Activated naive CD4-positive, alpha-beta T cell treated with anti-CD3 and anti-CD28 coated beads, Interleukin-2, amount 50 U/mL, for 72 hours (primary cell): ENCODE measurements around the gene PIK3C2B. TPM values are rescaled to one million over a fixed set of nuclear protein-coding genes. Genes with fewer than 3 reads are reported as not detected.

Experiments used
- ATAC-seq, 2 donors: fragments of 150-1000 bp; cut with Tn5 transposase; 2 replicates each; pipeline ENCODE4 v1.10.0; 2021; ENCODE audit warnings: mild to moderate bottlenecking in 2 of 2, moderate library complexity in 2 of 2
- DNase-seq, 2 donors: peaks; one replicate each; pipeline ENCODE4 v3.0.0; 2021 to 2022; ENCODE audit warnings: low spot score in 2 of 2
- H3K27ac Mint-ChIP-seq, 2 donors: one replicate each; pipeline ENCODE4 v1.8.0; 2022; ENCODE audit warnings: mild to moderate bottlenecking in 2 of 2, mixed read lengths in 2 of 2
- H3K36me3 Mint-ChIP-seq, 2 donors: one replicate each; pipeline ENCODE4 v1.8.0; 2022; ENCODE audit warnings: mixed read lengths in 2 of 2
- H3K9me3 Mint-ChIP-seq, 2 donors: one replicate each; pipeline ENCODE4 v1.8.0; 2022; ENCODE audit warnings: mixed read lengths in 2 of 2
- total RNA-seq, 2 donors: library from RNA; stranded (reverse); gene quantifications; one replicate each; pipeline ENCODE4 v1.2.3, GENCODE V29; 2022

PIK3C2B gene
- total RNA-seq, 2 donors from 2014 or later, result 26.3 to 65.6 TPM

- H3K9me3 Mint-ChIP-seq, result no peaks in the 10 kb centered on the region
- H3K36me3 Mint-ChIP-seq, result peaks cover under 1% of the 10 kb centered on the region in 2 donors
- H3K27ac Mint-ChIP-seq, result peak overlapping the region; percentile 96 to 99
- DNase-seq (peak in 1 of 2 donors; percentile 42), ATAC-seq (peak in 1 of 2 donors; percentile 1)
These were observed 18.6 kb upstream of the PIK3C2B start for GRCh38 chr1:204513117-204513716.

DNA sequence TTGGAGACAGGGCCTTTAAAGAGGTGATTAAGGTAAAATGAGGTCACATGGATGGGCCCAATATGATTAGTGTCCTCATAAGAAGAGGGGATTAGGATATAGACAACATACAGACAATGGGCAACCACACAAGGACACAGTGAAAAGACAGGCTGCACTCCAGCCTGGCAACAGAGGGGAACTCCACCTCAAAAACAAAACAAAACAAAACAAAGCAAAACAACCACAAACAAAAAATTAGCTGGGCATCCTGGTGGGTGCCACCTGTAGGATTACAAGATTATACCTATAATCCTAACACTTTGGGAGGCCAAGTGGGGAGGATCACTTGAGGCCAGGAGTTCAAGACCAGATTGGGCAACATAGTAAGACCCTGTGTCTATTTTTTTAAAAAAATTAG, 16.8 kb upstream of the PIK3C2B start:
- Mint-ChIP-seq H3K27ac (peak overlapping the region in 1 of 2 donors; percentile 25), H3K36me3 (peaks cover 2 to 11% of the 10 kb centered on the region in 2 donors), H3K9me3 (no peaks in the 10 kb centered on the region)
- ATAC-seq, result no peak
- no peak for DNase-seq

GRCh38 chr1:204509186-204509635, 14.6 kb upstream of the PIK3C2B start:
- no peak for DNase-seq
- Mint-ChIP-seq H3K36me3 (peaks cover 6 to 11% of the 10 kb centered on the region in 2 donors), H3K9me3 (no peaks in the 10 kb centered on the region), H3K27ac (no peak overlapping the region)
- no peak for ATAC-seq

DNA sequence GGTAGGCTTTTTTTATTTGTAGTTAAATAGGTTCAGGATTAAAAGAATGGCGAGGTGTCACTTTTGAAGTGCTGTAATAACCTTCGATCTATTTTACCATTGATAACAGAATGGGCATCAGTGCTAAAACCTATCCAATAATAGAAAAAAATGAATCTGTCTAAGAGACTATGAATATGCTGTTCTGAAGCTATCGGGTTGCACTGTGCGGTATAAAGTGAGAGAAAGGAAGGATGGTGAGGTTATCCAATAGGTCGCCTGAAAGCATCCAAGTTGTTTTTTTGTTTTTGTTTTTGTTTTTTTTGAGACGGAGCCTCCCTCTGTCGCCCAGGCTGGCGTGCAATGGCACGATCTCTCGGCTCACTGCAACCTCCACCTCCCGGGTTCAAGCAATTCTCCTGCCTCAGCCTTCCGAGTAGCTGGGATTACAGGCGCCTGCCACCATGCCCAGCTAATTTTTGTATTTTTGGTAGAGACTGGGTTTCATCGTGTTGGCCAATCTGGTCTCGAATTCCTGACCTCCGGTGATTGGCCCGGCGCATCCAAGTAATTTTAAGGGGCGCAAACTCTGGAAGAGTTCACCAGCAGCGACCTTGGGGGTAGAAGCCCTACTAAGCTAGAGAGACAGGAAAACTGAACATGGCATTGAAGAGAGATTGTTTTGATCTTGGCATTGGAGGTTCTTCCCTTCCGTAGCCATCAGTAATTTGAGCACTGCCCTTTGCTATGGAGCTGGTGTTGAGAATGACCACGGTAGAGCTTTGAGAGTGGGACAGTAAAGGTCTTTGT, 12.9 kb upstream of the PIK3C2B start:
- Mint-ChIP-seq H3K9me3 (no peaks in the 10 kb centered on the region), H3K27ac (peak overlapping the region; percentile 100), H3K36me3 (peaks cover 6 to 11% of the 10 kb centered on the region in 2 donors)
- peak; percentile 4 to 17 for ATAC-seq
- DNase-seq, result peak in 1 of 2 donors; percentile 26

GRCh38 chr1:204506969-204507316, 12.3 kb upstream of the PIK3C2B start:
- peaks cover 6 to 11% of the 10 kb centered on the region in 2 donors for H3K36me3 Mint-ChIP-seq
- H3K9me3 Mint-ChIP-seq, result no peaks in the 10 kb centered on the region
- ATAC-seq (peak; percentile 66 to 80), DNase-seq (peak; percentile 85 to 95)
- peak overlapping the region; percentile 100 for H3K27ac Mint-ChIP-seq

GRCh38 chr1:204506201-204506968, 11.8 kb upstream of the PIK3C2B start:
- Mint-ChIP-seq H3K36me3 (peaks cover 6 to 11% of the 10 kb centered on the region in 2 donors), H3K9me3 (no peaks in the 10 kb centered on the region), H3K27ac (peak overlapping the region; percentile 100)
- DNase-seq (peak; percentile 74 to 83), ATAC-seq (peak; percentile 83 to 86)

- DNase-seq, result no peak
- peak overlapping the region; percentile 100 for H3K27ac Mint-ChIP-seq
- peaks cover 6 to 11% of the 10 kb centered on the region in 2 donors for H3K36me3 Mint-ChIP-seq
- no peaks in the 10 kb centered on the region for H3K9me3 Mint-ChIP-seq
- no peak for ATAC-seq
These were observed 11.1 kb upstream of the PIK3C2B start for GRCh38 chr1:204505674-204506200.

- DNase-seq (no peak), ATAC-seq (no peak)
- no peaks in the 10 kb centered on the region for H3K9me3 Mint-ChIP-seq
- no peak overlapping the region for H3K27ac Mint-ChIP-seq
- H3K36me3 Mint-ChIP-seq, result peaks cover 6 to 11% of the 10 kb centered on the region in 2 donors
These were observed 9.4 kb upstream of the PIK3C2B start for GRCh38 chr1:204503913-204504519.

GRCh38 chr1:204503122-204503912, 8.7 kb upstream of the PIK3C2B start:
- Mint-ChIP-seq H3K36me3 (peaks cover 6 to 11% of the 10 kb centered on the region in 2 donors), H3K9me3 (no peaks in the 10 kb centered on the region), H3K27ac (peak overlapping the region in 1 of 2 donors; percentile 12)
- ATAC-seq (no peak), DNase-seq (peak in 1 of 2 donors; percentile 60)

- ATAC-seq, result no peak
- Mint-ChIP-seq H3K27ac (no peak overlapping the region), H3K9me3 (no peaks in the 10 kb centered on the region), H3K36me3 (peaks cover 3 to 6% of the 10 kb centered on the region in 2 donors)
- DNase-seq, result no peak
These were observed 7.6 kb upstream of the PIK3C2B start for GRCh38 chr1:204502241-204502640.

DNA sequence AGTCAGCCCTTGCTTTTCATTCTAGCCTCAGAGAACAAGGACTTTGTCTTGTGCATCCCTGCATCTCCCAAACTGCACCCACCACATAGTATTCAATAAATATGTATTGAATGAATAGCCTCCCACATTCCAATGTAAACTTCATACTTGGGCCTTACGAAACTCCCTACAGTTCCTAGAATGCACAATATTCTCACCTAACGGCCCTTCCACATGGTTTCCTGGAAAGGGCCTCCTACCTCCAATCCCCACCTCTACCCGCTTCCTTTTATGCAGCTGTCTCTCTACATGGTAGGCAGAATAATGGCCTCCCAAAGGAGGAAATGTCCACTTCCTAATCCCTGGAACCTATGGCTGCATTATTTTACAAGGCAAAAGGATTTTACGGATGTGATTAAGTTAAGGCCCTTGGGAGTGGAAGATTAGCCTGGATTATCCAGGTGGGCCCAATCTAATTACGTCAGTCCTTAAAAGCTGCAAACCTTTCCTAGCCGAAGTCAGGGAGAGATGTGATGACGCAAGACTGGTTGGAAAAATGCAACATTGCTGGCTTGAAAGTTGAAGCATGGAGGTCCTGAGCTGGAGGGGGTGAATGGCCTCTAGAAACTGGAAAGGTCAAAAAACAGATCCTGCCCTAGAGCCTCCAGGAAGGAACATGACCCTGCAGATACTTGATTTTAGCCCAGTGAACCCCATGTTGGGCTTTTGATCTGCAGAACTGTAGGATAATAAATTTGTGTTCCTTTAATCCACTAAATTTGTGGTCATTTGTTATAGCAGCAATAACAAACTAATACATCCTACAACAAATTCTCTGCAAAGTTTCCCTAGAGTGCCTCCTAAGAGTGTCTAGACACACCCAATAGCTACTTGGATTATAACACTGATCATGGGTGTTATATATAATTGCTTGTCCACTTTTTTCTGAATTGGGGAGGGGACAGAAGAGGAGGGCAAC, 5.2 kb upstream of the PIK3C2B start:
- Mint-ChIP-seq H3K27ac (no peak overlapping the region), H3K9me3 (no peaks in the 10 kb centered on the region), H3K36me3 (no peaks in the 10 kb centered on the region)
- ATAC-seq (no peak), DNase-seq (no peak)

DNA sequence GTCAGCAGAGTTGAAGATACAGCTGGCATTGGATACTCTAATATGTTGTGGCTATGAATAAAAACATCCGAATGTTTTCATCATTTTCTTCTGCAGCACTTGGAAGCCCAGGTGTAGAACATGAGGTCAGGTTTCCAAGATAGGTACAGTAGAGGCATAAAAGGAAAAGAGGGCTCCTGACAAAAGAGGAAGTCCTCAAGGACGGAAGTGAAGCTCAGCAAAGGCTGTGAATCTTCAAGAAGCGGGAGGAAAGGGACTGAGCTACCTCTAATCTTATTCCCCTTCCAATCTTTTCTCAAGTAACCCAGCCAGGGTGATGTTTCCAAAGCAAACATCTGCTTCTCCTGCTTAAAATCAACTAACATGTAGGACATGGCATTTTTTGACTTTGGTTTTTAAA, 4.4 kb upstream of the PIK3C2B start:
- Mint-ChIP-seq H3K27ac (no peak overlapping the region), H3K9me3 (no peaks in the 10 kb centered on the region), H3K36me3 (peaks cover 0 to under 1% of the 10 kb centered on the region in 2 donors)
- DNase-seq (no peak), ATAC-seq (no peak)

GRCh38 chr1:204495777-204496176, 1.2 kb upstream of the PIK3C2B start:
- no peaks in the 10 kb centered on the region for H3K9me3 Mint-ChIP-seq
- DNase-seq, result no peak
- no peak for ATAC-seq
- H3K36me3 Mint-ChIP-seq, result peaks cover 0 to 11% of the 10 kb centered on the region in 2 donors
- H3K27ac Mint-ChIP-seq, result peak overlapping the region in 1 of 2 donors; percentile 86

DNA sequence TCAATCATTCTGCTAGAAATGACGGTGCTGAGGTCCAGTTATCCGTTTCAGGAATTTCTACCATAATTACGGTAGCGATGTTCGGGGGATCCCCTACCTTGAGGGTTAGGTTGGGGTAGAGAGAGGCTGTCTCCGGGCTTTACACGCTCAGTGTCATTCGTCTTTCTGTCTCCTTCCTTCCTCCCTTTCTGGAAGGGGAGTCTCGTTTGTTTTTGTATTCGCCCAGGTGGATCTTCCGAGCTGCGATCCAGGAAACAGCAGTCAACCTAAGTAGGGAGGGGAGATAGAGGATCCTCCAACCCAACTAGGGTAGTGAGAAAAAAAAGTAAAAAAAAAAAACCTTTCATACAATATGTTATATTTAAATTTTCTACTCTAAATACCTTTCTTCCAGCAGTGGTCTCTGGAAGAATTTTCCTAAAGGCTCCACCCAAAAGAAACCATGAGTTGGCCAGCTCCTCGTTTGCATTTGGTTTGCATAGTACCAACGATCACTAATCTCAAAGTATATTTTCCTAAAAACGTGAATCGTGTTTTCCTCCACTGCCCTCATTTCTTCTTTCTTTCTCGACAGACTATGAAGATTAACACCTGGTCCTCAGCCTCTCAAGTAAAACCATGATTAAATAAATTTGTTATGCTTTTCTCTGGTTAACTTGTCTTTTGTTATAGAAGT, 611 bp upstream of the PIK3C2B start:
- Mint-ChIP-seq H3K9me3 (no peaks in the 10 kb centered on the region), H3K27ac (peak overlapping the region; percentile 84 to 86), H3K36me3 (peaks cover 0 to 15% of the 10 kb centered on the region in 2 donors)
- ATAC-seq, result peak; percentile 53 to 77
- DNase-seq, result no peak
